CD4-positive, CD25-positive, alpha-beta regulatory T cell (primary cell): ENCODE measurements around the gene IER3IP1. TPM values are rescaled to one million over a fixed set of nuclear protein-coding genes. Genes with fewer than 3 reads are reported as not detected.

Experiments used
- ATAC-seq, 2 donors: fragments of 150-1000 bp; cut with Tn5 transposase; one replicate each; pipeline ENCODE4 v1.10.0; 2021; ENCODE audit warnings: low read depth in 2 of 2, moderate number of reproducible peaks in 2 of 2, moderate library complexity in 1 of 2
- DNase-seq, 3 donors: peaks; one replicate each; pipeline versions ENCODE4 v3.0.0 to v3.0.0-alpha.2; 2012 to 2022; ENCODE audit warnings: mixed read lengths in 1 of 3
- H3K27ac ChIP-seq: one replicate; pipeline ENCODE4 v1.7.0; 2013; ENCODE audit warnings: mild to moderate bottlenecking, low read length; ENCODE audit not compliant: insufficient read depth, poor library complexity, severe bottlenecking
- H3K27me3 ChIP-seq: one replicate; pipeline ENCODE4 v1.7.0; 2013; ENCODE audit warnings: low read length; ENCODE audit not compliant: control insufficient read depth, insufficient read depth
- H3K36me3 ChIP-seq: one replicate; pipeline ENCODE4 v1.7.0; 2013; ENCODE audit warnings: mild to moderate bottlenecking, low read length, moderate library complexity; ENCODE audit not compliant: control insufficient read depth, insufficient read depth
- H3K4me1 ChIP-seq: 2 replicates; pipeline ENCODE4 v1.7.0; 2013; ENCODE audit warnings: mild to moderate bottlenecking, low read length; ENCODE audit not compliant: insufficient read depth, control insufficient read depth, poor library complexity, severe bottlenecking
- H3K4me3 ChIP-seq: one replicate; pipeline ENCODE4 v1.7.0; 2013; ENCODE audit warnings: low read depth, mild to moderate bottlenecking, low read length, moderate library complexity
- H3K9me3 ChIP-seq, 2 experiments: 1 replicate in 1 of 2; 2 replicates in 1 of 2; pipeline ENCODE4 v1.7.0; 2013; ENCODE audit warnings: low read length in 2 of 2, mild to moderate bottlenecking in 1 of 2, moderate library complexity in 1 of 2; ENCODE audit not compliant: control insufficient read depth in 2 of 2
- H3K27ac Mint-ChIP-seq, 3 donors: one replicate each; pipeline ENCODE4 v1.8.0; 2020 to 2022; ENCODE audit warnings: mild to moderate bottlenecking in 3 of 3, mixed read lengths in 3 of 3, moderate library complexity in 2 of 3
- H3K27me3 Mint-ChIP-seq: one replicate; pipeline ENCODE4 v1.8.0; 2022; ENCODE audit warnings: mild to moderate bottlenecking, mixed read lengths
- H3K36me3 Mint-ChIP-seq: one replicate; pipeline ENCODE4 v1.8.0; 2020; ENCODE audit warnings: mixed read lengths
- H3K4me1 Mint-ChIP-seq, 4 donors: one replicate each; pipeline ENCODE4 v1.8.0; 2020 to 2022; ENCODE audit warnings: mixed read lengths in 4 of 4, mild to moderate bottlenecking in 1 of 4
- H3K4me3 Mint-ChIP-seq, 4 donors: one replicate each; pipeline ENCODE4 v1.8.0; 2020 to 2022; ENCODE audit warnings: mild to moderate bottlenecking in 4 of 4, mixed read lengths in 4 of 4, moderate library complexity in 3 of 4
- H3K9me3 Mint-ChIP-seq, 7 donors: one replicate each; pipeline ENCODE4 v1.8.0; 2020 to 2022; ENCODE audit warnings: mixed read lengths in 7 of 7, mild to moderate bottlenecking in 3 of 7, moderate library complexity in 2 of 7
- polyA plus RNA-seq, 4 donors: library from polyadenylated mRNA; unstranded; fragments of 300-500 nt; fragmentation: Illumina TruSeq; gene quantifications; one replicate each; pipeline ENCODE4 v1.2.3, GENCODE V29; 2021
- total RNA-seq: library from RNA; stranded (reverse); gene quantifications from one replicate; pipeline ENCODE4 v1.2.3, GENCODE V29; 2022

Gene IER3IP1
- total and polyA plus RNA-seq, 5 donors from 2014 or later, result 5.3 to 18.9 (median 17.7) TPM

DNA sequence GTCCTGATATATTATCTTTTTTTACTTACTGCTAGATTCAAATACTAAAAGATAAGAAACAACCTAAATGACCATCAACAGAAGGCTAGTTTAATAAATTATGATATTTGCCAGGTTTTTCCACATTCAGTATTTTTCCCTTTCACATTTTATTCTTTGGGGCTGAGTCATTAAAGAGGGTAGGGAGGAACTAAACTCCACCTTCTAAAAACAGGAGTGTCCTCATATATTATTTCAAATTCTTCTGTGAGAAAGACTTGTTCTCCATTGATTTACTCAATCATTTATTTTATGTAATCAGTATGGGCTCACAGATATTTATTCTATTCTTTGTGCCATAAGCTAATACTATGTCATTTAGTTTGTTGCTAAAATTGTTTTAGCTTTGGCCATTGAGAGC is 34.9 kb downstream of the IER3IP1 start:
- Mint-ChIP-seq H3K9me3 (peaks cover 0 to 2% (median 0%) of the 10 kb centered on the region in 7 donors), H3K4me3 (no peak overlapping the region), H3K4me1 (peaks cover 23 to 49% (median 29%) of the 10 kb centered on the region in 4 donors), H3K27me3 (no peaks in the 10 kb centered on the region), H3K36me3 (peaks cover 27% of the 10 kb centered on the region), H3K27ac (peak overlapping the region in 1 of 3 donors; percentile 12)
- Histone ChIP-seq H3K4me3 (no peak overlapping the region), H3K9me3 (no peaks in the 10 kb centered on the region), H3K36me3 (peaks cover under 1% of the 10 kb centered on the region), H3K27me3 (no peaks in the 10 kb centered on the region), H3K4me1 (no peaks in the 10 kb centered on the region), H3K27ac (no peak overlapping the region)
- ATAC-seq (no peak), DNase-seq (no peak)

GRCh38 chr18:47121146-47121545 is 55.0 kb downstream of the IER3IP1 start:
- ATAC-seq, result no peak
- peaks cover 41% of the 10 kb centered on the region for H3K36me3 Mint-ChIP-seq
- H3K4me1 ChIP-seq, result no peaks in the 10 kb centered on the region
- no peaks in the 10 kb centered on the region for H3K27me3 ChIP-seq
- no peak for DNase-seq
- no peak overlapping the region for H3K27ac ChIP-seq
- H3K9me3 ChIP-seq, result no peaks in the 10 kb centered on the region
- peaks cover 22% of the 10 kb centered on the region for H3K36me3 ChIP-seq
- H3K4me3 ChIP-seq, result no peak overlapping the region
- H3K27ac Mint-ChIP-seq, result no peak overlapping the region
- H3K4me3 Mint-ChIP-seq, result no peak overlapping the region
- H3K4me1 Mint-ChIP-seq, result peaks cover 0 to 17% (median 4%) of the 10 kb centered on the region in 4 donors
- H3K27me3 Mint-ChIP-seq, result no peaks in the 10 kb centered on the region
- H3K9me3 Mint-ChIP-seq, result no peaks in the 10 kb centered on the region

GRCh38 chr18:47120428-47120827 is 55.7 kb downstream of the IER3IP1 start:
- H3K9me3 Mint-ChIP-seq, result no peaks in the 10 kb centered on the region
- no peaks in the 10 kb centered on the region for H3K27me3 ChIP-seq
- ATAC-seq, result no peak
- no peak overlapping the region for H3K27ac ChIP-seq
- H3K36me3 ChIP-seq, result peaks cover 22% of the 10 kb centered on the region
- peaks cover 0 to 17% (median 4%) of the 10 kb centered on the region in 4 donors for H3K4me1 Mint-ChIP-seq
- H3K36me3 Mint-ChIP-seq, result peaks cover 37% of the 10 kb centered on the region
- H3K4me1 ChIP-seq, result no peaks in the 10 kb centered on the region
- H3K4me3 Mint-ChIP-seq, result no peak overlapping the region
- H3K4me3 ChIP-seq, result no peak overlapping the region
- no peak overlapping the region for H3K27ac Mint-ChIP-seq
- no peaks in the 10 kb centered on the region for H3K9me3 ChIP-seq
- peak in 1 of 3 donors; percentile 23 for DNase-seq
- no peaks in the 10 kb centered on the region for H3K27me3 Mint-ChIP-seq

DNA sequence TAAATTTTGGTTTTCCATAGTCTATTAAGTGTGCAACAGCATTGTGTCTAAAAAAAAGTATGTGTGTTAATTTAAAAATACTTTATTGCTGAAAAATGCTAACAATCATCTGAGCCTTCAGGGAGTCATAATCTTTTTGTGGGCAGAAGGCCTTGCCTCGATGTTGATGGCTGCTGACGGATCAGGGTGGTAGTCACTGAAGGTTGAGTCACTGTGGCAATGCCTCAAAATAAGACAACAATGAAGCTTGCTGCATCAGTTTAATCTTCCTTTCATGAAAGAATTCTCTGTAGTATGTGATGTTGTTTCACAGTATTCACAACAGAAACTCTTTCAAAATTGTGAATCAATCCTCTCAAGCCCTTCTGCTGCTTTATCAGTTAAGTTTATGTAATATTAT is 57.2 kb downstream of the IER3IP1 start:
- DNase-seq (no peak), ATAC-seq (no peak)
- Mint-ChIP-seq H3K4me1 (peaks cover 0 to 15% (median 7%) of the 10 kb centered on the region in 4 donors), H3K9me3 (no peaks in the 10 kb centered on the region), H3K27ac (no peak overlapping the region), H3K27me3 (no peaks in the 10 kb centered on the region), H3K4me3 (no peak overlapping the region), H3K36me3 (peaks cover 40% of the 10 kb centered on the region)
- H3K9me3 ChIP-seq, result no peaks in the 10 kb centered on the region
- no peaks in the 10 kb centered on the region for H3K4me1 ChIP-seq
- H3K36me3 ChIP-seq, result peaks cover 31% of the 10 kb centered on the region
- H3K27me3 ChIP-seq, result no peaks in the 10 kb centered on the region
- no peak overlapping the region for H3K4me3 ChIP-seq
- no peak overlapping the region for H3K27ac ChIP-seq

DNA sequence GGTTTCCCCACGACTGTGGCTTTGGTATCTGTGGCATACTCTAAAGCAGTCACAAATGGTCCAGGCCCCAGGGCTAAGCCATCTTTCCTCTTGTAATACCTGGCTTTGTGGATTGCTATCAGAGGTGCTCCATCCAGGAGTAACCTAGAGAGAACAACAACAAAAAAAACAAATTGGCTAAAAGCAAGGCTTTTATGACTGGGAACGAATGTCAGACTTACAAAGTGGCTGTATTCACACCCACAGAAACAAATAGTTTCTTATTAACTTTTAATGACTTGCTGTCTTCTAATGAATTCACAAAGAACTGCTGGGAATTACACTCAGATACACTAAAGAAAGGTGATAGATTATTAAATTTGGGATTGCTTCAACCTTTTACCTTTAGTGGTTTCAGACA is 61.0 kb downstream of the IER3IP1 start:
- Mint-ChIP-seq H3K4me3 (no peak overlapping the region), H3K27ac (no peak overlapping the region), H3K4me1 (peaks cover 0 to 6% (median 2%) of the 10 kb centered on the region in 4 donors), H3K27me3 (no peaks in the 10 kb centered on the region), H3K36me3 (peaks cover 56% of the 10 kb centered on the region), H3K9me3 (no peaks in the 10 kb centered on the region)
- H3K27ac ChIP-seq, result no peak overlapping the region
- H3K36me3 ChIP-seq, result peaks cover 42% of the 10 kb centered on the region
- no peak for ATAC-seq
- no peak overlapping the region for H3K4me3 ChIP-seq
- H3K27me3 ChIP-seq, result no peaks in the 10 kb centered on the region
- no peaks in the 10 kb centered on the region for H3K9me3 ChIP-seq
- no peak for DNase-seq
- H3K4me1 ChIP-seq, result no peaks in the 10 kb centered on the region

DNA sequence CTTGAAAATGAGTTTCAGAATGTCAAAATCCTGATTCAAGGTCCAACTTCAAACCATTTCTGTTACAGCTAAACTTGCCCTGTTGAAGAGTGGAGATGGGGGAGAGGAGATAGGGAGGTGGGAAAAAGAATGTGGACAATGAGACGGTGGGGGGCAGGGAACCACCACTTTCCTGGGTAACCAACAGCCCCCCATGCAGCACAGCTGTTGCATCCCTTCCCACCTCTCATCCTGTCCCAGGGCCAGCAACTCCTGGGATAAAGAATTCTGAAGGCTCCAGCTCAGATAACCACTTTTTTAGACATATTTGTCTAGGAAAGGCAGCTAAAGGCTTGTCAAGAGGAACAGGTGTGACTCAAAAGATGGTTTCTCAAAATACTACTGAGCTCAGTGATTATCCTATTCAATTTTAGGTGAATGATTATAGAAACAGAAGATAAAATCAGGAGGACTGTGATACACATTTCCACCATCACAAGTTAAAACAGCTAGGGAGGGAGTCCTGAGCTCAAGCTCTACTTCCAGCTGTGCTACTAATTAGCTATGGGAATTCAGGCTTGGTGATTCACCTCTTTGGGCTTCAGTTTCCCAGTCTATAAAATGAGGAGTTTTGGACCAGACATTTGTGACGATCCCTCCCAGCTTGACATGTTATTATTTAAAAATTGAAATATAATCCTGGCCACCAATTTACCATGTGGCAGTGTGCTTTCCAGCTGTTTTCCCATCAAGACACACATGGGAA is 62.2 kb downstream of the IER3IP1 start:
- Histone ChIP-seq H3K27ac (no peak overlapping the region), H3K4me3 (no peak overlapping the region), H3K36me3 (peaks cover 36% of the 10 kb centered on the region), H3K4me1 (no peaks in the 10 kb centered on the region), H3K27me3 (no peaks in the 10 kb centered on the region), H3K9me3 (no peaks in the 10 kb centered on the region)
- Mint-ChIP-seq H3K36me3 (peaks cover 53% of the 10 kb centered on the region), H3K27ac (peak overlapping the region in 1 of 3 donors; percentile 17), H3K9me3 (no peaks in the 10 kb centered on the region), H3K27me3 (no peaks in the 10 kb centered on the region), H3K4me3 (no peak overlapping the region), H3K4me1 (peaks cover 0 to 6% (median 2%) of the 10 kb centered on the region in 4 donors)
- DNase-seq (no peak), ATAC-seq (no peak)

- Histone ChIP-seq H3K4me3 (no peak overlapping the region), H3K9me3 (no peaks in the 10 kb centered on the region), H3K4me1 (no peaks in the 10 kb centered on the region), H3K27me3 (no peaks in the 10 kb centered on the region), H3K36me3 (peaks cover 46% of the 10 kb centered on the region), H3K27ac (no peak overlapping the region)
- no peak for DNase-seq
- no peak for ATAC-seq
- Mint-ChIP-seq H3K27ac (peak overlapping the region in 1 of 3 donors; percentile 67), H3K27me3 (no peaks in the 10 kb centered on the region), H3K36me3 (peaks cover 43% of the 10 kb centered on the region), H3K4me3 (no peak overlapping the region), H3K9me3 (no peaks in the 10 kb centered on the region), H3K4me1 (peaks cover 0 to 6% (median 0%) of the 10 kb centered on the region in 4 donors)
Observed at GRCh38 chr18:47110492-47111274, 65.5 kb downstream of the IER3IP1 start.
